ENCODE data around the gene STEAP1.
"Not testable (repeated sequence)": the region's sequence is repeated elsewhere in the genome, so short reads cannot be mapped to it uniquely, and the experiment has no call there.

DNA sequence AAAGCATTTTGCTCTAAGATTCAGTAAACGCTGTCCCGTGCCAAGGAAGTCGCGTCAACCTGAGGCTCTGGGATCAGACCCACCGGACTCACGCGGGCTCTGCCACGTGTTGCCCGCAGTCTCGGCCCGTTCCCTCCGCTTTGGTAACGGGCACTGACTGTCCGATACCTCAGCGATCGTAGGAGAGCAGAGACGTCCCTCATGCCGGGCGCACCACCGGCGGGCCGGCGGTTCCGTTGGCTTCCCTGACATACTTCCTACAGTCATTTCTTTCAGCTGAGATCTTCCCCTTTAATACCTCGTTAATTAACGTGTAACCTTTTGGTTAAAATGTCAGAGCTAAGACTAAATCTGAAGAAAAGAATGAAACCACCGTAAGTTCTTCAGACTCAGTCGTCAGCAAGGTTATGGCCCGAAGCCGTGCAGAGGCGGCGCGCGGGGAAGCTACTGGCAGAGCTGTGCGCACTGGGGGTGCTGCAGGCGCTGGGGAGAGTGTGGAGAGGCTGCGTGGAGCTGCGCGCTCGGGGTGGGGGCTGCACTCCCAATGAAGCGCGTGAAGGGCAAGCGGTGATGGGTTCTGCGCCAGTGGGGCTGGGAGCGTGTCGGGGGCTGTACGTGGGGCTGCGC is 35.6 kb upstream of the STEAP1 start:
- TF ChIP-seq, protein P1, sequence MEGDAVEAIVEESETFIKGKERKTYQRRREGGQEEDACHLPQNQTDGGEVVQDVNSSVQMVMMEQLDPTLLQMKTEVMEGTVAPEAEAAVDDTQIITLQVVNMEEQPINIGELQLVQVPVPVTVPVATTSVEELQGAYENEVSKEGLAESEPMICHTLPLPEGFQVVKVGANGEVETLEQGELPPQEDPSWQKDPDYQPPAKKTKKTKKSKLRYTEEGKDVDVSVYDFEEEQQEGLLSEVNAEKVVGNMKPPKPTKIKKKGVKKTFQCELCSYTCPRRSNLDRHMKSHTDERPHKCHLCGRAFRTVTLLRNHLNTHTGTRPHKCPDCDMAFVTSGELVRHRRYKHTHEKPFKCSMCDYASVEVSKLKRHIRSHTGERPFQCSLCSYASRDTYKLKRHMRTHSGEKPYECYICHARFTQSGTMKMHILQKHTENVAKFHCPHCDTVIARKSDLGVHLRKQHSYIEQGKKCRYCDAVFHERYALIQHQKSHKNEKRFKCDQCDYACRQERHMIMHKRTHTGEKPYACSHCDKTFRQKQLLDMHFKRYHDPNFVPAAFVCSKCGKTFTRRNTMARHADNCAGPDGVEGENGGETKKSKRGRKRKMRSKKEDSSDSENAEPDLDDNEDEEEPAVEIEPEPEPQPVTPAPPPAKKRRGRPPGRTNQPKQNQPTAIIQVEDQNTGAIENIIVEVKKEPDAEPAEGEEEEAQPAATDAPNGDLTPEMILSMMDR (IDR thresholded peaks at IDR 0.05): not testable (repeated sequence)
- not testable (repeated sequence) for TF ChIP-seq EP300, POLR2A (IDR thresholded peaks at IDR 0.05)
